GM23338 (cell line): ENCODE results near the gene ADM2. TPM values are rescaled to one million over a fixed set of nuclear protein-coding genes. Genes with fewer than 3 reads are reported as not detected.

Experiments used
- CREB1 ChIP-seq: fragments of 250-450 bp; sonication (Bioruptor Pico); IDR thresholded peaks from 2 replicates; pipeline ENCODE4 v1.5.0; 2020; ENCODE audit warnings: low read depth, mild to moderate bottlenecking, moderate library complexity
- ETS1 ChIP-seq: IDR thresholded peaks from 2 replicates; pipeline ENCODE4 v1.6.1; 2016; ENCODE audit warnings: antibody characterized with exemption
- STAT1 ChIP-seq: IDR thresholded peaks from one replicate; pipeline ENCODE4 v1.6.1; 2016; ENCODE audit warnings: antibody characterized with exemption; ENCODE audit not compliant: unreplicated experiment
- polyA plus RNA-seq: library from polyadenylated mRNA; unstranded; fragments of >200 nt; fragmentation: Nextera tagmentation; extraction: Ambion mirVana; gene quantifications from 2 replicates; pipeline ENCODE4 v1.2.1, GENCODE V29; 2016
- total RNA-seq: library from RNA; depleted of rRNA; stranded (reverse); fragments of >200 nt; shearing (Covaris generic); gene quantifications from 2 replicates; pipeline ENCODE4 v1.2.3, GENCODE V29; 2014
- TF ChIP-seq, protein P1 (sequence below): fragments of 250-450 bp; sonication (Bioruptor Pico); IDR thresholded peaks from 2 replicates; pipeline ENCODE4 v1.5.0; 2020; ENCODE audit warnings: mild to moderate bottlenecking, moderate library complexity
- TF ChIP-seq, protein P2 (sequence below), 2 experiments: fragments of 200-600 bp in 1 of 2; sonication (generic) in 1 of 2; conservative IDR thresholded peaks; 2 replicates each; pipeline versions ENCODE4 v1.5.1 to v1.6.1; 2016 to 2017; ENCODE audit warnings: antibody characterized with exemption in 2 of 2, low read depth in 2 of 2, mild to moderate bottlenecking in 2 of 2, moderate library complexity in 1 of 2

The ADM2 gene
- total and polyA plus RNA-seq, 2 experiments from 2014 or later: 3.3 to 7.1 TPM

DNA sequence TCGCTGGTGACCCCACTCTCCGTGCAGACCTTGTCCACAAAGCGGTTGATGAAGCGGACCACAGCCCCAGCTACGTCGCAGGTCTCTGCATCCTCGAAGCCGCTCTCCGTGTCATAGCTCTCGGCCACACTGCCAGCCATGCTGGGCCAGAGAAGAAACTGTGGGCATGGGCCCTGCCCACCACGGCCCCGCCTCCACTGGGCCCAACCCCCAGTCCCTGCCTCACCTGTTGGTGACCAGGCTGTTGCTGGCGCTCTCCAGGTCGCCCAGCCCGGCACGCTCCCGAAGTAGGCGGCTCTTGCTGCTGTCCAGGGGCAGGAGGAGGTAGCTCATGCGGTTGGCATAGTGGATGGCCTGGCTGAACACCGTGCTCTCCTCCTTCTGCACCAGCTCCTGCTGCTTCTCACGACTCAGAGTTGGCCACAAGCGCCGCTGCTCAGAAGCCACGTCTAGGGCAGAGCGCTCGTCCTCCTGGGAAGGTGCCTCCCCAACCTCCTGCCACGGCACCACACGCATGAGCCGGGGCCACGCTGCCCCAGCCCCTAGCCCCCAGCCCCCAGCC is 19.3 kb upstream of the ADM2 start (continued):
- TF ChIP-seq, protein P1, sequence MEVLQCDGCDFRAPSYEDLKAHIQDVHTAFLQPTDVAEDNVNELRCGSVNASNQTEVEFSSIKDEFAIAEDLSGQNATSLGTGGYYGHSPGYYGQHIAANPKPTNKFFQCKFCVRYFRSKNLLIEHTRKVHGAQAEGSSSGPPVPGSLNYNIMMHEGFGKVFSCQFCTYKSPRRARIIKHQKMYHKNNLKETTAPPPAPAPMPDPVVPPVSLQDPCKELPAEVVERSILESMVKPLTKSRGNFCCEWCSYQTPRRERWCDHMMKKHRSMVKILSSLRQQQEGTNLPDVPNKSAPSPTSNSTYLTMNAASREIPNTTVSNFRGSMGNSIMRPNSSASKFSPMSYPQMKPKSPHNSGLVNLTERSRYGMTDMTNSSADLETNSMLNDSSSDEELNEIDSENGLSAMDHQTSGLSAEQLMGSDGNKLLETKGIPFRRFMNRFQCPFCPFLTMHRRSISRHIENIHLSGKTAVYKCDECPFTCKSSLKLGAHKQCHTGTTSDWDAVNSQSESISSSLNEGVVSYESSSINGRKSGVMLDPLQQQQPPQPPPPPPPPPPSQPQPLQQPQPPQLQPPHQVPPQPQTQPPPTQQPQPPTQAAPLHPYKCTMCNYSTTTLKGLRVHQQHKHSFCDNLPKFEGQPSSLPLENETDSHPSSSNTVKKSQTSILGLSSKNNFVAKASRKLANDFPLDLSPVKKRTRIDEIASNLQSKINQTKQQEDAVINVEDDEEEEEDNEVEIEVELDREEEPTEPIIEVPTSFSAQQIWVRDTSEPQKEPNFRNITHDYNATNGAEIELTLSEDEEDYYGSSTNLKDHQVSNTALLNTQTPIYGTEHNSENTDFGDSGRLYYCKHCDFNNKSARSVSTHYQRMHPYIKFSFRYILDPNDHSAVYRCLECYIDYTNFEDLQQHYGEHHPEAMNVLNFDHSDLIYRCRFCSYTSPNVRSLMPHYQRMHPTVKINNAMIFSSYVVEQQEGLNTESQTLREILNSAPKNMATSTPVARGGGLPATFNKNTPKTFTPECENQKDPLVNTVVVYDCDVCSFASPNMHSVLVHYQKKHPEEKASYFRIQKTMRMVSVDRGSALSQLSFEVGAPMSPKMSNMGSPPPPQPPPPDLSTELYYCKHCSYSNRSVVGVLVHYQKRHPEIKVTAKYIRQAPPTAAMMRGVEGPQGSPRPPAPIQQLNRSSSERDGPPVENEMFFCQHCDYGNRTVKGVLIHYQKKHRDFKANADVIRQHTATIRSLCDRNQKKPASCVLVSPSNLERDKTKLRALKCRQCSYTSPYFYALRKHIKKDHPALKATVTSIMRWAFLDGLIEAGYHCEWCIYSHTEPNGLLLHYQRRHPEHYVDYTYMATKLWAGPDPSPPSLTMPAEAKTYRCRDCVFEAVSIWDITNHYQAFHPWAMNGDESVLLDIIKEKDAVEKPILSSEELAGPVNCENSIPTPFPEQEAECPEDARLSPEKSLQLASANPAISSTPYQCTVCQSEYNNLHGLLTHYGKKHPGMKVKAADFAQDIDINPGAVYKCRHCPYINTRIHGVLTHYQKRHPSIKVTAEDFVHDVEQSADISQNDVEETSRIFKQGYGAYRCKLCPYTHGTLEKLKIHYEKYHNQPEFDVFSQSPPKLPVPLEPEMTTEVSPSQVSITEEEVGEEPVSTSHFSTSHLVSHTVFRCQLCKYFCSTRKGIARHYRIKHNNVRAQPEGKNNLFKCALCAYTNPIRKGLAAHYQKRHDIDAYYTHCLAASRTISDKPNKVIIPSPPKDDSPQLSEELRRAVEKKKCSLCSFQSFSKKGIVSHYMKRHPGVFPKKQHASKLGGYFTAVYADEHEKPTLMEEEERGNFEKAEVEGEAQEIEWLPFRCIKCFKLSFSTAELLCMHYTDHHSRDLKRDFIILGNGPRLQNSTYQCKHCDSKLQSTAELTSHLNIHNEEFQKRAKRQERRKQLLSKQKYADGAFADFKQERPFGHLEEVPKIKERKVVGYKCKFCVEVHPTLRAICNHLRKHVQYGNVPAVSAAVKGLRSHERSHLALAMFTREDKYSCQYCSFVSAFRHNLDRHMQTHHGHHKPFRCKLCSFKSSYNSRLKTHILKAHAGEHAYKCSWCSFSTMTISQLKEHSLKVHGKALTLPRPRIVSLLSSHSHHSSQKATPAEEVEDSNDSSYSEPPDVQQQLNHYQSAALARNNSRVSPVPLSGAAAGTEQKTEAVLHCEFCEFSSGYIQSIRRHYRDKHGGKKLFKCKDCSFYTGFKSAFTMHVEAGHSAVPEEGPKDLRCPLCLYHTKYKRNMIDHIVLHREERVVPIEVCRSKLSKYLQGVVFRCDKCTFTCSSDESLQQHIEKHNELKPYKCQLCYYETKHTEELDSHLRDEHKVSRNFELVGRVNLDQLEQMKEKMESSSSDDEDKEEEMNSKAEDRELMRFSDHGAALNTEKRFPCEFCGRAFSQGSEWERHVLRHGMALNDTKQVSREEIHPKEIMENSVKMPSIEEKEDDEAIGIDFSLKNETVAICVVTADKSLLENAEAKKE (CRISPR knock-in tag): no peak
- TF ChIP-seq STAT1 (no peak), CREB1 (CRISPR knock-in tag) (no peak), ETS1 (no peak)
- TF ChIP-seq, protein P2, sequence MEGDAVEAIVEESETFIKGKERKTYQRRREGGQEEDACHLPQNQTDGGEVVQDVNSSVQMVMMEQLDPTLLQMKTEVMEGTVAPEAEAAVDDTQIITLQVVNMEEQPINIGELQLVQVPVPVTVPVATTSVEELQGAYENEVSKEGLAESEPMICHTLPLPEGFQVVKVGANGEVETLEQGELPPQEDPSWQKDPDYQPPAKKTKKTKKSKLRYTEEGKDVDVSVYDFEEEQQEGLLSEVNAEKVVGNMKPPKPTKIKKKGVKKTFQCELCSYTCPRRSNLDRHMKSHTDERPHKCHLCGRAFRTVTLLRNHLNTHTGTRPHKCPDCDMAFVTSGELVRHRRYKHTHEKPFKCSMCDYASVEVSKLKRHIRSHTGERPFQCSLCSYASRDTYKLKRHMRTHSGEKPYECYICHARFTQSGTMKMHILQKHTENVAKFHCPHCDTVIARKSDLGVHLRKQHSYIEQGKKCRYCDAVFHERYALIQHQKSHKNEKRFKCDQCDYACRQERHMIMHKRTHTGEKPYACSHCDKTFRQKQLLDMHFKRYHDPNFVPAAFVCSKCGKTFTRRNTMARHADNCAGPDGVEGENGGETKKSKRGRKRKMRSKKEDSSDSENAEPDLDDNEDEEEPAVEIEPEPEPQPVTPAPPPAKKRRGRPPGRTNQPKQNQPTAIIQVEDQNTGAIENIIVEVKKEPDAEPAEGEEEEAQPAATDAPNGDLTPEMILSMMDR (conservative IDR thresholded peaks at IDR 0.05; ENCODE audit: low read depth in 2 of 2): no peak
